ENCODE data around the gene PRR19.
A peak's percentile ranks its signal among the peaks of the same experiment; 100 is the strongest.

GRCh38 chr19:42252365-42253244 is 49.3 kb upstream of the PRR19 start:
- no peak for TF ChIP-seq CTCF (IDR thresholded peaks at IDR 0.05)
- peak; percentile 21 to 31 for TF ChIP-seq POLR2AphosphoS5 (IDR thresholded peaks at IDR 0.05)
- no peak for TF ChIP-seq POLR2A (IDR thresholded peaks at IDR 0.05; ENCODE audit: low read depth)
- TF ChIP-seq EP300 (IDR thresholded peaks at IDR 0.05) = no peak
